Keratinocyte (primary cell): Measurements from ENCODE around the gene ACTR1B.

Experiments used
- CTCF ChIP-seq, 3 experiments: IDR thresholded peaks in 1 of 3; conservative IDR thresholded peaks in 1 of 3; optimal IDR thresholded peaks in 1 of 3; 2 replicates in 2 of 3; 3 replicates in 1 of 3; pipeline versions ENCODE3 to v1.5.1; 2011; ENCODE audit warnings: low read length in 3 of 3, mild to moderate bottlenecking in 3 of 3, moderate library complexity in 2 of 3, control low read depth in 1 of 3, inconsistent platforms in 1 of 3; ENCODE audit not compliant: insufficient read depth in 2 of 3; ENCODE audit errors: extremely low read depth in 1 of 3
- EZH2 ChIP-seq: IDR thresholded peaks from one replicate; pipeline ENCODE4 v1.6.1; 2012; ENCODE audit warnings: inconsistent platforms, mild to moderate bottlenecking, low read length, moderate library complexity

GRCh38 chr2:97707362-97708047 lies 43.7 kb upstream of the ACTR1B start:
- TF ChIP-seq CTCF (optimal IDR thresholded peaks at IDR 0.05 in 1 of 3, IDR thresholded peaks at IDR 0.05 in 1 of 3, conservative IDR thresholded peaks at IDR 0.05 in 1 of 3; ENCODE audit: extremely low read depth in 1 of 3, insufficient read depth in 2 of 3, low read length in 3 of 3) (no peak), EZH2 (no peak)
